ENCODE measurements around the gene MAEA. TPM values are rescaled to one million over a fixed set of nuclear protein-coding genes. Genes with fewer than 3 reads are reported as not detected.

MAEA gene
- total and polyA plus RNA-seq, 2 of the 8 experiments (the other 6 are each of a cell fraction or from before 2014, with no cell fraction given), result 75.8 to 133 TPM

- Histone ChIP-seq H3K79me1 (ENCODE audit: low read depth, low read length) (peaks cover 2% of the 10 kb centered on the region; the same call in 1 of the 2 replicates), H4K20me1 (replicated peaks in 1 of 2; ENCODE audit: control insufficient read depth in 1 of 2, insufficient read depth in 2 of 2, low read length in 2 of 2) (peaks cover 0 to 14% of the 10 kb centered on the region in 2 experiments), H4K8ac (ENCODE audit: extremely low read depth, insufficient read depth, low read length) (no peak overlapping the region; the same call in 1 of the 2 replicates), H3K4ac (replicated peaks; ENCODE audit: insufficient read length, low read depth, low read length) (no peak overlapping the region), H3K14ac (ENCODE audit: insufficient read length) (no peak overlapping the region), H3K36me3 (ENCODE audit: control insufficient read depth in 2 of 4, insufficient read depth in 4 of 4, low read length in 3 of 4) (peaks cover 0 to 22% (median 5%) of the 10 kb centered on the region in 4 experiments; a peak in 4 of 8 replicates), H2AK5ac (ENCODE audit: low read depth, low read length) (no peak overlapping the region), H4K91ac (replicated peaks; ENCODE audit: insufficient read length, low read length) (no peak overlapping the region), H3K9me3 (ENCODE audit: insufficient read depth in 2 of 2, low read depth in 1 of 2, low read length in 1 of 2) (no peaks in the 10 kb centered on the region), H3K4me2 (ENCODE audit: insufficient read depth in 1 of 2, low read depth in 2 of 2, low read length in 2 of 2) (no peak overlapping the region), H3K56ac (replicated peaks; ENCODE audit: insufficient read length, low read depth, low read length) (no peak overlapping the region), H2BK5ac (ENCODE audit: low read depth, low read length) (no peak overlapping the region), H2BK20ac (ENCODE audit: low read length) (no peak overlapping the region), H3K23ac (ENCODE audit: insufficient read length) (no peak overlapping the region), H3K9ac (replicated peaks in 1 of 4; ENCODE audit: extremely low read depth in 1 of 4, low read depth in 3 of 4, low read length in 3 of 4) (no peak overlapping the region), H2AFZ (ENCODE audit: low read length) (no peak overlapping the region), H3K4me1 (replicated peaks in 1 of 4; ENCODE audit: control insufficient read depth in 3 of 4, insufficient read depth in 4 of 4, low read length in 3 of 4) (peaks cover 0 to 6% (median 2%) of the 10 kb centered on the region in 4 experiments; a peak in 2 of 7 replicates), H2BK12ac (ENCODE audit: low read depth, low read length) (no peak overlapping the region), H3K79me2 (ENCODE audit: control insufficient read depth in 1 of 2, insufficient read depth in 2 of 2, low read length in 2 of 2) (peaks cover 0 to 5% of the 10 kb centered on the region in 2 experiments; a peak in 2 of 4 replicates), H3K27me3 (replicated peaks in 1 of 4; ENCODE audit: control insufficient read depth in 3 of 4, extremely low read depth in 1 of 4, insufficient read depth in 3 of 4, low read length in 3 of 4) (no peaks in the 10 kb centered on the region), H3K27ac (ENCODE audit: low read depth, low read length) (no peak overlapping the region), H2BK15ac (ENCODE audit: low read length) (no peak overlapping the region), H3K4me3 (ENCODE audit: extremely low read depth in 1 of 4, insufficient read depth in 2 of 4, low read depth in 3 of 4, low read length in 4 of 4) (no peak overlapping the region), H3K23me2 (ENCODE audit: low read depth, low read length) (peaks cover 5% of the 10 kb centered on the region; the same call in 1 of the 2 replicates), H2BK120ac (replicated peaks; ENCODE audit: low read depth, low read length) (no peak overlapping the region), H4K5ac (ENCODE audit: insufficient read length, low read depth, low read length) (no peak overlapping the region), H3K18ac (ENCODE audit: extremely low read depth, low read length) (no peak overlapping the region)
- WGBS, 2 experiments (ENCODE audit: extremely low coverage in 1 of 2, insufficient coverage in 1 of 2, insufficient read length in 1 of 2, insufficient replicate concordance in 2 of 2, low coverage in 1 of 2, low lambda C conversion rate in 2 of 2, missing lambda C conversion rate in 1 of 2), result 51% methylated on average over 24 of the region's 24 CpGs; no CpG with 5 or more reads in 1 of the 2 experiments
- POLR2A ChIA-PET (ENCODE audit: partially characterized antibody), result no interaction called here
- DNase-seq (ENCODE audit: low read depth in 1 of 2, low spot score in 2 of 2) (peak; percentile 51 to 99), FAIRE-seq (peak; percentile 48)
- CTCF ChIA-PET (ENCODE audit: partially characterized antibody), result interaction anchor here (0.6 to 6.1 kb wide), 16 partner anchors 9 to 1929 kb away, joined by 3 to 58 read pairs (median 3); partner anchors contain the start of gene SPON2
- TF ChIP-seq ATF3 (IDR thresholded peaks at IDR 0.05; ENCODE audit: insufficient read depth, low read depth, low read length) (no peak), SP4 (IDR thresholded peaks at IDR 0.05; ENCODE audit: low read length) (no peak), GTF2F1 (IDR thresholded peaks at IDR 0.05; ENCODE audit: borderline replicate concordance, low read depth, low read length) (no peak), ZNF274 (IDR thresholded peaks at IDR 0.05; ENCODE audit: borderline replicate concordance, extremely low read depth, low read length) (no peak), CHD1 (IDR thresholded peaks at IDR 0.05; ENCODE audit: low read depth, low read length) (no peak), SP1 (IDR thresholded peaks at IDR 0.05; ENCODE audit: low read depth, low read length) (no peak), HDAC2 (IDR thresholded peaks at IDR 0.05; ENCODE audit: borderline replicate concordance in 1 of 2, low read depth in 2 of 2, low read length in 2 of 2) (no peak), TCF12 (IDR thresholded peaks at IDR 0.05; ENCODE audit: low read depth, low read length) (no peak), RXRA (IDR thresholded peaks at IDR 0.05; ENCODE audit: insufficient read depth, low read depth, low read length) (no peak), NANOG (IDR thresholded peaks at IDR 0.05; ENCODE audit: insufficient read depth, low read depth, low read length, poor library complexity, severe bottlenecking) (no peak), BCL11A (IDR thresholded peaks at IDR 0.05; ENCODE audit: low read depth in 2 of 2, low read length in 2 of 2) (no peak)
Measured at GRCh38 chr4:1351854-1352566, 62.3 kb downstream of the MAEA start.

Data from H1 (cell line).